GM18519 (cell line): ENCODE results near the gene RPS28.
"Not testable (repeated sequence)": the region's sequence is repeated elsewhere in the genome, so short reads cannot be mapped to it uniquely, and the experiment has no call there.

ENCODE experiments used
- ATAC-seq: cut with Tn5 transposase; IDR thresholded peaks from one replicate; pipeline ENCODE4 v1.9.1; 2021; ENCODE audit warnings: mild to moderate bottlenecking, moderate library complexity; ENCODE audit not compliant: unreplicated experiment, low FRiP score

The RPS28 gene

GRCh38 chr19:8340341-8341096 lies 19.2 kb downstream of the RPS28 start:
- ATAC-seq = no peak

- ATAC-seq = not testable (repeated sequence)
Measured at GRCh38 chr19:8341504-8341903, 20.2 kb downstream of the RPS28 start.

GRCh38 chr19:8342316-8342683 lies 21.0 kb downstream of the RPS28 start:
- no peak for ATAC-seq

DNA sequence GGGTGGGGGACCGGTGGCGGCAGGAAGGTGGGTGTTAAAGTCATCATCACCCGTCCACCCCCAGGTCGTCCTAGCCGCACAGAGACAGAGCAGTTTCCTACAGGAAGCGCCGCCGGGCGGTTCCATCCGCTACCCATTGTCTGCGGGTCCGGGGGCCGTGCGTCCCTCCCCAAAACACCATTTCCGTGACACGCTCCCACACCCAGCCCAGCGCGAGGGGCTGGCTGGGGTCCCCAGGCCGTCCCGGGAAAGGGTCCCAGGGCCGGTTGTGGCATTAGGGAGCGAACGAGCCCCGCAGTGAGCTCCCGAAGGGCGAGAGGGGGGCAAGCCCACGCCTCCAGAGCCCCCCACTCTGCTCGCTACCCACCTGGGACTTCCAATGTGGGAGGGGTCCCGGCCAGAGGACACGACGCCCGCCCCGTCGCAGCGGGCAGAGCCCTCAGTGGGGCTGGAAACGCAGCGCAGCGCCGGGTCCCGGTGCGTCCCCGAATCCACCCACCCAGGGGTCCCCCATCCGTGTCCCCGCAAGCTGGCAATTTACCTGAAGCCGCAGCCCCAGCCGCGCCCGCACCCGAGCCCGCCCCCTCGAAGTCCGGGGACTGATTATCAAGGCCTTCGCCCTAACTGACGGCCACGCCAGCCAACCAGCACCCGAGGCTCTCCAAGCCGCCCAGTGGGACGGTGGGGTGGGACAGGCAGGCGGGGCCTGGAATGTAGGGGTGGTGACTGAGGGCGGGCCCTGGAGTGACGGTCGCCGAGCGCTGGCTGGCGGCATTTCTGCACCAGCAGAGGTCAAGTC lies 21.6 kb downstream of the RPS28 start, which contains the start of gene KANK3:
Gene KANK3, minus strand, starts transcription at position 579 of the 799 bp plus-strand sequence. CDS start 5,434 bp downstream, outside the sequence.
- peak; percentile 47 for ATAC-seq

DNA sequence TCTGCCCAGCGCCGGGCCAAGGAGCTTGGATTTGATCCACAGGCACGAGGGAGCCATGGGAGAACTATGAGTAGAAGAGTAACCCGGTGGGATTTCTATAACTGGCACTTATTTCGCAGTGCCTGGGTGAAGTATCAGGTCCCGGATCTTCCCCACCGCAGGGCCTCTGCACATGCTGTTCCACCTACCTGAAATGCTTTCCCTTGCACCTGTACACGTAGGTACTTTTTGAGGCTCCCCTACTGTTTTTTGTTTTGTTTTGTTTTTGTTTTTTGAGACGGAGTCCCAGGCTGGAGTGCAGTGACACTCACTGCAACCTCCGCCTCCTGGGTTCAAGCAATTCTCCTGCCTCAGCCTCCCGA lies 22.2 kb downstream of the RPS28 start:
- no peak for ATAC-seq

DNA sequence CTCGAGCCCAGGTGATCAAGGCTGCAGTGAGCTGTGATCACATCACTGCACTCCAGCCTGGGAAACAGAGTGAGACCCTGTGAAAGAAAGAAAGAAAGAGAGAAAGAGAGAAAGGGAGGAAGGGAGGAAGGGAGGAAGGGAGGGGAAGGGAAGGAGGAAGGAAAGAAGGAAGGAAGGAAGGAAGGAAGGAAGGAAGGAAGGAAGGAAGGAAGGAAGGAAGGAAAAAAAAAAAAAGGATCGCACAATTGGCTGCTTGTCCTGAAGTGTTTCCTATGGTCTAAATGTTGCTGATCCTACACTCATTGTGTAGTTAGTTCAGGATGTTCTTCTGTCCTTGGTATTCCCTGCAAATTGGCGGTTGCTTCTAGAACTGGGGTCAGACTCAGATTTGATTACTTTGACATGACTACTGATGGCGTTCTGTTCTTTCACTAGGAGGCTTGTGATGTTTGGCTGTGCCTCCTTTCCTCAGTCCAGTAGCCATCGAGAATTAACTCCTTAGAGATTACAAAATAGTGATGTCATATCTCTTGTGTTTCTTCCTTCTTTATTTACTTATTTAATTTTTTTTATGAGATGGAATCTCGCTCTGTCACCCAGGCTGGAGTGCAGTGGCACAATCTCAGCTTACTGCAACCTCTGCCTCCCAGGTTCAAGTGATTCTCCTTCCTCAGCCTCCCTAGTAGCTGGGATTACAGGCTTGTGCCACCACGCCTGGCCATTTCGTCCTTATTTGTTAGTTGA lies 28.5 kb downstream of the RPS28 start:
- not testable (repeated sequence) for ATAC-seq

- ATAC-seq = no peak
Measured at GRCh38 chr19:8352134-8352827, 31.0 kb downstream of the RPS28 start.

DNA sequence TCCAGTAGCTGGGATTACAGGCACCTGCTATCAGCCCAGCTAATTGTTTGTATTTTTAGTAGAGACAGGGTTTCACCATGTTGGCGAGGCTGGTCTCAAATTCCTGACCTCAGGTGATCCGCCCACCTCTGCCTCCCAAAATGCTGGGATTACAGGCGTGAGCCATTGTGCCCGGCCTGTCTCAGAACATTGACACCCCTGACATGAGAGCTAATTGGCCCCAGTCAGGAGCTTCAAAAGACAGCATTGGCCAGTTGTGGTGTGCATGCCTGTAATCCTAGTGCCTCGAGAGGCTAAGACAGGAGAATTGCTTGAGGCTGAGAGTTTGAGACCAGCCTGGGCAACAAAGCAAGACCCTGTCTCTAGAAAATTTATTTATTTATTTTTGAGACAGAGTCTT lies 31.5 kb downstream of the RPS28 start:
- ATAC-seq = not testable (repeated sequence)

DNA sequence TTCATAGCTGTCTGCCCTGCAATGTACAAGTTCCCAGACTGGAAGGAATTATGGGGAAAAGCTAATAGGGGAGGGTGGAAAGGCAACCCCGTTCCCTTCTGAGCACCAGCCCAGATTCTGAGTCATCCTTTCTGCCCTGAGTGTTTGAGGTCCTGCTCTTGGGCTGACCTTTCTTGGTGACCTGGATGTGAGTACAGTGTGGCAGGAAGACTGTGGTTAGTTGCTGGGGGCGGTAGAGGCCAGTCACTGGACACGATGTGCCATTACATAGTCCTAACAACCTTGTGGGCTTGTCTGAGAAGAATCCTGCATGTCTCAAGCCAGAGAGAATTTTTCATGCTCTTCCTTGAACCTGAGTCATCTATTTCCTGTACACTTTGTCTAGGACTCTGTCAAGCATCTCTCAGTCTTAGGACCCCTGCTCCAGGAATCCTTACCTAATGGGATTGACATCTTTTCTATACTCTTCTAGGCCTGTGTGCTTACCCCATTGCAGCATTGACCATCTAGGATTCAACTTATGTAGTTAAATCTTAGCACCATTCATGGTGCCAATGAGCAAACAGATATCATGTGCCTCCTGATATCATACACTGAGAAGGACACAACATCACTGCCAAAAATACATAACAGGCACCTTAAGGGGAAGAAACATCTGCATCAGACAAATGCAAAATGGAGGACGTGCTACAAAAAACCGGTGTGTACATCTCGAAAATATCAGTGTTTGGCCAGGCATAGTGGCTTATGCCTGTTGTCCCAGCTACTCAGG lies 34.5 kb downstream of the RPS28 start:
- no peak for ATAC-seq

DNA sequence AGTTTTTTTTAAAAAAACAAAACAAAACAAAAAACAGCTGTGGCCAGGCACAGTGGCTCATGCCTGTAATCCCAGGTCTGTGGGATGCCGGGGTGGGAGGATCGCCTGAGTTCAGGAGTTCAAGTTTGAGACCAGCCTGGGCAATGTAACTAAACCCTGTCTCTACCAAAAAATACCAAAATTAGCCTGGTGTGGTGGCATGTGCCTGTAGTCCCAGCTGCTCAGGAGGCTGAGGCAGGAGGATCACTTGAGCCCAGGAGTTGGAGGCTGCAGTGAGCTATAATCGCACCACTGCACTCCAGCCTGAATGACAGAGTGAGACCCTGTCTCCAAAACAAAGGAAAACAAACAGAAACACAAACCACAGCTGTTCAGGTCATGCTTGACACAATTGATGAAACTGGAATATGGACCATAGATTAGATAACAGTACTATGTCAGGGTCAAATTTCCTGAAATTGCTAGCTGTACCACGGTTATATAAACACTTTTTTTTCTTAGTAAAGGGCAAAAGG lies 35.8 kb downstream of the RPS28 start:
- ATAC-seq = no peak

GRCh38 chr19:8358948-8359347 lies 37.7 kb downstream of the RPS28 start:
- ATAC-seq = no peak

- no peak for ATAC-seq
Measured at GRCh38 chr19:8360196-8360595, 38.9 kb downstream of the RPS28 start.

DNA sequence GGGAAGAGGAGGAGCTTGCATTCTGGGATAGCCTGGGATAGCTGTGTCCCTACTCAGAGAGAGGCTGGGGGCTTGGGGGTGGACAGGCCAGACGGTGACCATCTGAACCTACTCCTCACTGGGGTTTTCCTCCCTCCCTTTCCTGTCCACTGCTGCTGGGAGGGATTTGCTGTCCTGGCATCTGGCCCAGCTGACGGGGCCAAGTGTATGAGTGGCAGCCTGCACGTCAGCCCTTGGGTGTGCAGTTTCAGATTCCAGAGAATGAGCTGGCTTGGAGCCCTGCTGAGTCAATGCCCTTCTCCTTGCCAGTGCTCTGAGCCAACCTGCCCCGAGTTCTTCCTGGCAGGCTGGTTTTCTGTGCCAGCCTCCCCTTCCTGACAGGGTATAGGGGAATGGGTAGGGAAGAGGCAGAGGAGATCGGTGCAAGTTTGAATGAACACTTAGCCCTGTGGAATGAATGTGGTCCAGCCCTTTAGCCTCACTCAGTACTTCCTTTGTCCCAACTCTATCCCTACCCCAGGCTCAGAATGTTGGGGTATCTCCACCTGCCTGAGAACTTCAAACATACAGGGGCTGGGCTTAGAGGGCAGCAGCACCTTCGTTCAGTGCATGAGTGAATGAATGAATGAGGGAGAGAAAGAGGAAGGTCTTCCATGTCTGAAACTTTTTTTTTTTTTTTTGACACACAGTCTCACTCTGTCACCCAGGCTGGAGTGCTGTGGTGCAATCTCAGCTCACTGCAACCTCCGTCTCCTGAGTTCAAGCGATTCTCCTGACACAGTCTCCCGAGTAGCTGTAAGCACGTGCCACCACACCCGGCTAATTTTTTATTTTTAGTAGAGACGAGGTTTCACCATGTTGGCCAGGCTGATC lies 40.9 kb downstream of the RPS28 start:
- ATAC-seq = no peak

DNA sequence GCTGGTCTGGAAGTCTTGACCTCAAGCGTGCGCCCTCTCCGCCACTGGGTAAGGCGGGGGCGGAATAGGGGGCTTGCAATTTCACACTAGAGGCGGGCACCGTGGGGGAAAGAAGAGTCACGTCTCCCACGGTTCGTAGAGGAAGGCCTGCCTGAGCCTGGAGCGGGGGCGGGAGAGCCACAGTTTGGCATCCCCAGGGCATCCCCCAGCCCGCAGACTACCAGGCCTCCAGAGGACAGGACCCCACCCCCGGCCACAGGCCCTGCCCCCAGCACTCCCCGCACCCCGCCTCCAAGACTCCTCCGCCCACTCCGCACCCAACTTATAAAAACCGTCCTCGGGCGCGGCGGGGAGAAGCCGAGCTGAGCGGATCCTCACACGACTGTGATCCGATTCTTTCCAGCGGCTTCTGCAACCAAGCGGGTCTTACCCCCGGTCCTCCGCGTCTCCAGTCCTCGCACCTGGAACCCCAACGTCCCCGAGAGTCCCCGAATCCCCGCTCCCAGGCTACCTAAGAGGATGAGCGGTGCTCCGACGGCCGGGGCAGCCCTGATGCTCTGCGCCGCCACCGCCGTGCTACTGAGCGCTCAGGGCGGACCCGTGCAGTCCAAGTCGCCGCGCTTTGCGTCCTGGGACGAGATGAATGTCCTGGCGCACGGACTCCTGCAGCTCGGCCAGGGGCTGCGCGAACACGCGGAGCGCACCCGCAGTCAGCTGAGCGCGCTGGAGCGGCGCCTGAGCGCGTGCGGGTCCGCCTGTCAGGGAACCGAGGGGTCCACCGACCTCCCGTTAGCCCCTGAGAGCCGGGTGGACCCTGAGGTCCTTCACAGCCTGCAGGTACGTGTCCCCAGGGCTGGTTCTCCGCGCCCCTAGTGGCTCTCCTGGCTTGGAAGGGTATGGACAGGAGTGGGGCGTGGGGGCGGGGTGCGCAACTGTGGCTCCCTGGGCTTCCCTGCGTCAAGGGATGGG lies 42.8 kb downstream of the RPS28 start, which contains the start of gene ANGPTL4:
Gene ANGPTL4, plus strand, starts transcription at position 353 of the 969 bp plus-strand sequence. Its CDS starts 167 bp downstream, at position 520.
- ATAC-seq = no peak

DNA sequence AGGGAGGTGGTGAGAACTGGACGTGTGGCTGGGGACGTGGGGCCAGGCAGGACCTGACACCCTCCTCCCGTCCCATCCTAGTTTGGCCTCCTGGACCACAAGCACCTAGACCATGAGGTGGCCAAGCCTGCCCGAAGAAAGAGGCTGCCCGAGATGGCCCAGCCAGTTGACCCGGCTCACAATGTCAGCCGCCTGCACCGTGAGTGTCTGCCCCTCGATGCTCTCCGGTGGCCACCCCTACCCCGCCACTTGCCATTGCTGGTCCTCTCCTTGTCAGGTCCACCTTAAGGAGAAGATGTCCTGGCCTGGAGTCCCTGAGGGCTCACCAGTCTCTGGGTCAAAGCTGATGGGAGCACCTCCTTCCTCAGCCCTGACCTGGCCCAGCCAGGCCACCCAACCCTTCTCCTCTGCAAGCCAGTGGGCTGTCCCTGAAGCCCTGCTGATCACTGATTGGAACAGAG lies 44.9 kb downstream of the RPS28 start:
- ATAC-seq = no peak

DNA sequence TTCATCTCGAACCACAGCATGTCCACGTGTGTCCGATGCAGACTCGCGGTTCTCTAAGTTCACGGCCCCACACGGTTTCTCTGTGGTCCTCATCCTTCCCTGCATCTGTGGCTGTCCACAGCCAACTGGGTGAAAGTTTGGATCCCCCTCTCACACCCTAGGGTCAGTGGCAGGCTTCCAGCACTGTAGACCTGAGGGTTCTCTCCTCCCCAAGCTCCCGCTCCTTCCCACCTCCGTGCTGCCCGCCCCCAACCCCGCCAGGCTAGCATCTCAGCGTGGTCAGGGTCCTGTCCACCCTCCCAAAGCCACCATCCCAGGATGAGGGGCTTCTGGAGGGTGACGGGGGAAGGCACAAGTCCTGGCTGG lies 45.6 kb downstream of the RPS28 start:
- no peak for ATAC-seq

- no peak for ATAC-seq
Measured at GRCh38 chr19:8367327-8368001, 46.2 kb downstream of the RPS28 start.
